AML-193 (cell line): ENCODE data around the gene RNU7-1.

ENCODE experiments used
- DNase-seq, 2 experiments: peaks; one replicate each; lab custom pipeline; 2025; lab: John Stamatoyannopoulos, UW

RNU7-1 gene

GRCh38 chr12:6953442-6954315 is 10.1 kb downstream of the RNU7-1 start:
- peak; percentile 91 to 93 for DNase-seq

DNA sequence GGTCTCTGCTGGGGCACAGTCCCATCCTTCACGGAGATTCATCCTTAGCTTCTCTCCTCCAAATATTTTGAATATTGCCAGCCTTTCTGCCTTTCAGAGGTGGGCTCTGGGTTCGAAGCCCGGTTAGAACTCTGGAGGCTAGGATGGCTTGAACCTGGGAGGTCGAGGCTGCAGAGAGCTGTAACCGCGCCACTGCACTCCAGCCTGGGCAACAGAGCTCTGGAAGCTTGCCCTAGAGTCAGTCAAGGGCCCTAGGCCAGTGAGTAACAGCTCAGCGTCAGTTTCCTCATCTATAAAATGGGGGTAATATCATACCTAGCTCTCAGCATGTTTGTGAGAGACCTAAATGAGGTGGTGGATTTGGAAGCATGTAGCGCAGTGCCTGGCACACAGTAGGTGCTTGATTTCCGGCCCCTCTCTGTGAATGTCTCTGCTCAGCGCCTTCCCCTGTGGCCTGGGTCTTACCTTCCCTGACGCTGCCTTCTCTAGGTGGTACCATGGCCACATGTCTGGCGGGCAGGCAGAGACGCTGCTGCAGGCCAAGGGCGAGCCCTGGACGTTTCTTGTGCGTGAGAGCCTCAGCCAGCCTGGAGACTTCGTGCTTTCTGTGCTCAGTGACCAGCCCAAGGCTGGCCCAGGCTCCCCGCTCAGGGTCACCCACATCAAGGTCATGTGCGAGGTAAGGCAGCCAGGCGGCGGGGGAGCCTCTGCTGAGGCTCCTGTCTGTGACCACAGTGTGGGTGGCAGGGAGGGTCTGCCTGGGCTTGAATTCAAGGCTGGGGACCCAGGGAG is 10.9 kb downstream of the RNU7-1 start:
- DNase-seq, result no peak

DNA sequence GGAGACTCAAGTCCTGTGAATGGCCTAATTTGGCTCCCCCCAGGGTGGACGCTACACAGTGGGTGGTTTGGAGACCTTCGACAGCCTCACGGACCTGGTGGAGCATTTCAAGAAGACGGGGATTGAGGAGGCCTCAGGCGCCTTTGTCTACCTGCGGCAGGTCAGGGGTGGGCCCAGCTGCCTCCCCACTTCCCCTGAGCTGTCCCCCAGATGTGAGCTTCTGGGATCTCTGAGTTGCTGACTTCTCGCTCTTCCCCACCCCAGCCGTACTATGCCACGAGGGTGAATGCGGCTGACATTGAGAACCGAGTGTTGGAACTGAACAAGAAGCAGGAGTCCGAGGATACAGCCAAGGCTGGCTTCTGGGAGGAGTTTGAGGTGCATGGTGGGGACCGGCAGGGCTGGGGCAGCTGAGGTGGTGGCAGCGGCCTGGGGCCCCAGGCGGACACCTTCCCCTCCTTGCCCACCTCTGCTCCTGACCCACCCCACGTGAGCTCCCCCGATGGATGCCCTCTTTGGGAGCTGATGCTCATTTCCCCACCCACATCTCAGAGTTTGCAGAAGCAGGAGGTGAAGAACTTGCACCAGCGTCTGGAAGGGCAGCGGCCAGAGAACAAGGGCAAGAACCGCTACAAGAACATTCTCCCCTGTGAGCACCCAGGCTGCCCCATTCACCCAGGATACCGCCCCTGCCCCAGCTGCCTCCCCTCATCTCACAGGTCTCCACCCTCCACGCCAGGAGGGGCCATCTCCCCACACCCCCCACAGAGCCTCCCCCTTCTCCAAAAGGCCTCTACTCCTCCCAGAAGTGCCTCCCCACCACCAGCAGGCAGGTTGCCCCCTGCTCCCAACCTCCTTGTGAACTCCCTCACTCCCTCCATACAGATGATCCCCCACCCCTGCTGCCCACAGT is 11.7 kb downstream of the RNU7-1 start:
- DNase-seq, result no peak

DNA sequence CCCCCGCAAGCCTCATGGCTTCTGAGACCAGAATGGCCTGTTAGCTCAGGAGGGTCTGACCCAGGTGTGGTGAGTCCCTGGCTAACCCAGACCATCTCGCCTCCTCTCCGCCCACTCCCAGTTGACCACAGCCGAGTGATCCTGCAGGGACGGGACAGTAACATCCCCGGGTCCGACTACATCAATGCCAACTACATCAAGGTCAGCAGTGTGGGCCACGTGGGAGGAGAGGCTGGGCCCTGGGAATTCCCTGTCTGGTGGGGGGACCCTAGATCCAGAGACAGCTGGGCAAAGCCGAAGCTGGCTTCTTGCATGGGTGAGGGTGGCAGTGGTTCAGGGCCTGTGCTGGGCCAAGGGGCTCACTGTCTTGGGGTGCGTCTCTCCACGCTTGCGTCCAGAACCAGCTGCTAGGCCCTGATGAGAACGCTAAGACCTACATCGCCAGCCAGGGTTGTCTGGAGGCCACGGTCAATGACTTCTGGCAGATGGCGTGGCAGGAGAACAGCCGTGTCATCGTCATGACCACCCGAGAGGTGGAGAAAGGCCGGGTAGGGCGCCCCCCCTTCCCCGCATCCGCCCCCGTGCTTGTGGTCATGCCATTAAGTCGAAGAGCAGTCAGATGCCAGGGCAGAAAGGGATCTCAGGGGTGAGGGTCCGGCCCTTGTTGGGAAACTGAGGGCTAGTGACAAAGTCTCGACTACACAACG is 12.6 kb downstream of the RNU7-1 start:
- DNase-seq, result no peak

DNA sequence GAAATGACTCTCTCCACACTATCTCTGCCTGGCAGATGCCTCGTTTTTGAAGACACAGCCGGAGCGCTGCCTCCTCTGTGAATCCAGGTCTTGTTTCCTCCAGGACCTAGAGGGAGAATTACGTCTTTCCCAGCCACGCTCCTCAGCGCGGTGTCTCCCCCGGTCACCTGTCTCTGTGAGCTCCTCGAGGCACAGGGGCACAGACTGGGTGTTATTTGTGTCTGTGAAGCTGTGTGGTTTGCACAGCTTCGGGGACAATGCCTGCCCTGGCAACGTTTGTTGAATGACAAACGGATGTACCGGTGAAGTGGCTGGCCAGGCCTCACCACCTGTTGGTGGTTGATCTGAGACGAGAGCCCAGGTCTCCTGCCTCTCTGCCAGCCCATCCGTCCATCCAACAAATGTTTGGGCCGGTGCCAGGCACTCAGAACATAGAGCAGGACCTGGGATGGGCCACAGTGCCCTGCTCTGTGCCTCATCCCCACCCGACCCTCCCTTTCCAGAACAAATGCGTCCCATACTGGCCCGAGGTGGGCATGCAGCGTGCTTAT is 13.6 kb downstream of the RNU7-1 start:
- no peak for DNase-seq

DNA sequence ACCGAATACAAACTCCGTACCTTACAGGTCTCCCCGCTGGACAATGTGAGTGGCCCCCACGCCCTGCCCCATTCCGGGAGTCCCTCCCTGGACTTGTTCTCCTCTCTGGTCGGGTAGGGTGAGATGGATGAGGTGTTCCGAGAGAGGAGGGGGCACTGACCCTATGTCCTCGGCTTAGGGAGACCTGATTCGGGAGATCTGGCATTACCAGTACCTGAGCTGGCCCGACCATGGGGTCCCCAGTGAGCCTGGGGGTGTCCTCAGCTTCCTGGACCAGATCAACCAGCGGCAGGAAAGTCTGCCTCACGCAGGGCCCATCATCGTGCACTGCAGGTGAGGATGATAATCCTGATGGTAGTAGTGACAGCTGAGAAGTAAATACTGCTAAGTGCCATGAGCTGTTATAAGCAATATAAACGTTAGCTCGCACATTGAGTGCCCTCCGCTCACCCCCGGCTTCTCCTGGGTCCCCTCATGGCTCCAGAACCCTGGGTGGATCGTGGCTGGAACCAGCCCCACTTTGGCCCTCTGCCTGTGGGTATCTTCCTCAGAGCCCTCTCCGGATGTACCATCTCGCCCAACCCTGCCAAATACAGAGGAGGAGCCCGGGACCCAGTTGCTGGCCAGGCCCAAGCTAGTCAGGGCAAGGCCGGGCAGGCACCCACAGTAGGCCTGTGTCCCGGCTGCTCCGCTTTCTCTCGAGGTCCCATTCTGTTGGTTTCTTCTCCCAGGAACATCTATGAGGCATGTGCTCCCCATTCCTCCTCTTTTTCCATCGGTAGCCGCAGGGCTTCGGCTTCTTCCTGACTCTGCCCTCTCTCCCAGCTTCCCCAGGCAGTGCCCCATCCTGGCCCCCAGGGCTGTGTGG is 14.4 kb downstream of the RNU7-1 start:
- no peak for DNase-seq

GRCh38 chr12:6958609-6959057 is 15.0 kb downstream of the RNU7-1 start:
- peak in 1 of 2 experiments; percentile 17 for DNase-seq

- peak; percentile 49 to 66 for DNase-seq
Measured at GRCh38 chr12:6959058-6959804, 15.6 kb downstream of the RNU7-1 start.

GRCh38 chr12:6959805-6960592 is 16.4 kb downstream of the RNU7-1 start:
- no peak for DNase-seq

DNA sequence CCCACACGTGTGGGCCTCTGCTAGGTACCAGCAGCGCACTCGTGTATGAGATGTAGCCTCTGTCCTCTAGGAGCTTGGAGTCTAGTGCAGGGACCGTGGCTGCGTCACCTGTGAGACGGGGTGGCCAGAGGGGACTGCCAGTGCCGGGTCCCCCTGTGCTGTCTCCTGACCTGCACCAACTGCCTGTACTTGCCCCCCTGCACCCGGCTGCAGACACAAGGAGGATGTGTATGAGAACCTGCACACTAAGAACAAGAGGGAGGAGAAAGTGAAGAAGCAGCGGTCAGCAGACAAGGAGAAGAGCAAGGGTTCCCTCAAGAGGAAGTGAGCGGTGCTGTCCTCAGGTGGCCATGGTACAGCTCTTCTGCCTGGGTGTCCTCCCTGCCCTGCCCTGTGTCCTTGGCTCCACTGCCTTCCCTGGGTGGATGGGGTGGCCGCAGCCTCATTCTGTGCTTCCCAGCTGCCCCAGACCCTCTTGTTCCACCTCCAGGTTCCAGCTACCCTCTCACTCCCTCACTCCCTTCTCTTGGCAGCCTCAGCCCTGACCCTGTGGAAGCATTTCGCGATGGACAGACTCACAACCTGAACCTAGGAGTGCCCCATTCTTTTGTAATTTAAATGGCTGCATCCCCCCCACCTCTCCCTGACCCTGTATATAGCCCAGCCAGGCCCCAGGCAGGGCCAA is 17.1 kb downstream of the RNU7-1 start:
- DNase-seq, result peak; percentile 28 to 46

DNA sequence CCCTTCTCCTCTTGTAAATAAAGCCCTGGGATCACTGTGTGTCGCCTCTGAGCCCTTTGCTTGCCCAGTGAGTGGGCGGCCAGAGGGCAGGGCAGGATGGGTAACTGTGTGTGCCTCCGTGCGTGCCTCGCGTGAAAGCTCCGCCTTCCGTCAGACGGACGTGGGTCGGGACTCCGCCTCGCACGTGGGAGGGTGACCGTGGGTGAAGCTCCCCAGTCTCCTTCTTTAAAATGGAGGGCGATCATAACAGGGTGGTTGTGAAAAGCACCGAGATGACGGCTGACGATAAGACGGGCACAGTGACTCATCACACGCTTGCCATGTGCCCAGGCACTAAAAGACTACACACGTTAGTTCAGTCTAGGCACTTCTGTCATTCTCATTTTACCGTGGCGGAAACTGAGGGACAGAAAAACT is 17.7 kb downstream of the RNU7-1 start:
- no peak for DNase-seq

- no peak for DNase-seq
Measured at GRCh38 chr12:6961695-6962284, 18.2 kb downstream of the RNU7-1 start.

DNA sequence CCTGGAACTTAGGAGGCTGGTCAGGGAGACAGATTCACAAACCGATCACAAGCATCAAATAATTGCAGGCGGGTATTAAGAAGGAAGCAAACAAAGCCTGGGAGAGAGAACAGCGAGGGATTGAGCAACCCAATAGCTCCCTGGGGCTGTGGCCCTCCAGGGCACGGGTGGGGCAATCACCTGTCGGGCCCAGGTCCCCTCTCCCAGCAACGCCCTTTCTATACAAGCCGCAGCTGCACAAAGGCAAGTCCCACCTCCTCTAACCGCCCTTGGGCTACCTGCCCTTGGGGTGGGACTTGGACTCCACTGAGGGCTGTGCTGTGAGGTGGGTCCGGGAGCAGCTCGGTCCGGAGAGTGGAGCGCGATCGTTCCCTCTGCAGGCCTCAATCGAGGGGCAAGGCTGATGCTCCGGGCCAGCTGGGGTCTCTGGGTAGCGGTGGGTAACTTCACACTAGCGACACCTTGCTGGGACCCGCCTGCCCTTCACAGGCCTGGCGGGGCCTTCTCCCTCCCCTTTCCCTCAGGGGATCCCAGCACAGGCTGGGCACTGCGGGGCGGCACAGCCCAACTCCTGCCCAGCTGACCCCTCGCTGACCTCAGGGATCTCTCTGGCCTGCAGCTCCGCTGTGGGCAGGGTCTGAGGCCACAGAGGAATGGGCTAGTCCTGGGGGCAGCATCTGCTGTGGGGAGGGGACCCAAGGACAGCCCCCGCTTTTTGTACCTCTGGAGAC is 18.8 kb downstream of the RNU7-1 start:
- DNase-seq, result no peak

DNA sequence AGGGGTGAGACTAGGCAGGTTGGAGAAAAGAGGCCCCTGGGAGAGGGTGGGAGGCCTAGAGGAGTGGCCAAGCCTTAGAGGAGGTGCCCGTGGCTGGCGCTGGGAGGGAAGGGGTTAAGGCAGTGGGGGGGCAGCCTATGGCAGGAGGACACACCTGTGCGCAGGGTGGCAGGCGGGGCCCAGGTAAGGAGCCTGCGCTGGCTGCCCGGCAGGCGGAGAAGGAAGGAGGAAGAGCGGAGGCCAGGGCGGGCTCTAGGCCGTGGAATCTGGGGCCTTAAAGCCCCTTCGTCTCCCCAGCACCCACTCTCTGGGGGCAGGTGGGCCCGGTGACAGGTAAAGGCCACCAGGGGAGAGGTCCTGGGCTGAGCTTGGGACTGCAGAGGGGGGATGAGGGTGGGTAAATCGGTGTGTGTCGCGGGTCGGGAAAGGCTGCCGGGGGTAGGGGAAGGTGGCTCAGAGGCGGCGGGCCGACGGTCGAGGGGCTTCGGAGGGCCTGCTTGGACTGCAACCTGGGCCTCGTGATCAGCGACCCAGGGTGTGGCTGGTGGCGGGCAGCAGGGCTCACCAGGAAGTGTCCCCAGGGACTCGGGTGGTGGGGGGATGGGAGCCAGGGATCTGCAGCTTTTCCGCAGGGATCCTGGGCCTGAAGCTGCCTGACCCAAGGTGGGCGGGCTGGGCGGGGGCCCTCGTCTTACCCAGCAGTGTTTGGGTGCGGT is 19.6 kb downstream of the RNU7-1 start:
- no peak for DNase-seq

- DNase-seq, result no peak
Measured at GRCh38 chr12:6963791-6964413, 20.3 kb downstream of the RNU7-1 start.

DNA sequence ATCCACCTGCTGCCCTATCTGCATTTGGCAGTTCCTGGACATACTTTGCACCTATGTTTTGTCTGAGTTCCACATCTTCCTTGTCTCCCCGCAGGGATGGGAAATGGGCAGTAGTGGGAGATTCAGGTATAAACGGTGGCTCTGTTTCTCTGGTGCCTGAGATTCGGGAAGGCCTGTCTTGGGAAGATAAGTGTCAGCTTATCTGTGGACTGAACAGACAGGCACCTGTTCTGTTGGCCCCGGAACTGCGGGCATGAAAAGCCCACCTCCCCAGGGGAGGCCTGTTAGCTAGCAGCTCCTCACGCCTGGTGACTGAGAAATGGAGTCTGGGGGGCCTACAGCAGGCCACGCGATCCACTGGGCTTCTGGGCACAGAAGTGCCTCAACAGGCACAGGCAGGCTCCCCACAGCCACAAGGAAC is 21.0 kb downstream of the RNU7-1 start:
- no peak for DNase-seq
